HepG2 (cell line): Measurements from ENCODE around the gene SELPLG.

ENCODE experiments used
- ZBTB2 ChIP-seq: sonication (generic); formaldehyde crosslinking; IDR thresholded peaks from 2 replicates; pipeline ENCODE4 v1.8.0; 2022; ENCODE audit warnings: low read depth, missing genetic modification reagents
- TF ChIP-seq, protein P1 (sequence below): sonication (generic); formaldehyde crosslinking; IDR thresholded peaks from 2 replicates; pipeline ENCODE4 v1.5.0; 2020; ENCODE audit warnings: mild to moderate bottlenecking, missing genetic modification reagents, moderate library complexity

- TF ChIP-seq, protein P1, sequence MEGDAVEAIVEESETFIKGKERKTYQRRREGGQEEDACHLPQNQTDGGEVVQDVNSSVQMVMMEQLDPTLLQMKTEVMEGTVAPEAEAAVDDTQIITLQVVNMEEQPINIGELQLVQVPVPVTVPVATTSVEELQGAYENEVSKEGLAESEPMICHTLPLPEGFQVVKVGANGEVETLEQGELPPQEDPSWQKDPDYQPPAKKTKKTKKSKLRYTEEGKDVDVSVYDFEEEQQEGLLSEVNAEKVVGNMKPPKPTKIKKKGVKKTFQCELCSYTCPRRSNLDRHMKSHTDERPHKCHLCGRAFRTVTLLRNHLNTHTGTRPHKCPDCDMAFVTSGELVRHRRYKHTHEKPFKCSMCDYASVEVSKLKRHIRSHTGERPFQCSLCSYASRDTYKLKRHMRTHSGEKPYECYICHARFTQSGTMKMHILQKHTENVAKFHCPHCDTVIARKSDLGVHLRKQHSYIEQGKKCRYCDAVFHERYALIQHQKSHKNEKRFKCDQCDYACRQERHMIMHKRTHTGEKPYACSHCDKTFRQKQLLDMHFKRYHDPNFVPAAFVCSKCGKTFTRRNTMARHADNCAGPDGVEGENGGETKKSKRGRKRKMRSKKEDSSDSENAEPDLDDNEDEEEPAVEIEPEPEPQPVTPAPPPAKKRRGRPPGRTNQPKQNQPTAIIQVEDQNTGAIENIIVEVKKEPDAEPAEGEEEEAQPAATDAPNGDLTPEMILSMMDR (CRISPR knock-in tag): no peak
- no peak for TF ChIP-seq ZBTB2 (CRISPR knock-in tag)
These were observed 20.2 kb upstream of the SELPLG start for GRCh38 chr12:108653922-108654321.
